Endodermal cell (in vitro differentiated cells): ENCODE data around the gene WDR86. TPM values are rescaled to one million over a fixed set of nuclear protein-coding genes. Genes with fewer than 3 reads are reported as not detected.

ENCODE experiments used
- DNase-seq: peaks from one replicate; pipeline ENCODE4 v3.0.0-alpha.2; 2017
- H3K27ac ChIP-seq: 2 replicates; pipeline ENCODE4 v1.5.1; 2013; ENCODE audit warnings: mild to moderate bottlenecking, low read depth, low read length, moderate library complexity
- H3K27me3 ChIP-seq: 2 replicates; pipeline ENCODE4 v1.6.1; 2013; ENCODE audit warnings: mild to moderate bottlenecking, low read length, moderate library complexity; ENCODE audit not compliant: insufficient read depth, control insufficient read depth, poor library complexity, severe bottlenecking
- H3K36me3 ChIP-seq: 2 replicates; pipeline ENCODE4 v1.7.0; 2013; ENCODE audit warnings: mild to moderate bottlenecking, low read length, moderate library complexity; ENCODE audit not compliant: control insufficient read depth, insufficient read depth
- H3K4me1 ChIP-seq: one replicate; pipeline ENCODE4 v1.7.0; 2013; ENCODE audit warnings: low read length; ENCODE audit not compliant: control insufficient read depth, insufficient read depth
- H3K4me3 ChIP-seq: 2 replicates; pipeline ENCODE4 v1.5.1; 2013; ENCODE audit warnings: mild to moderate bottlenecking, low read length, moderate library complexity
- H3K9ac ChIP-seq: 2 replicates; pipeline ENCODE4 v1.6.1; 2013; ENCODE audit warnings: mild to moderate bottlenecking, low read length, moderate library complexity; ENCODE audit not compliant: poor library complexity, severe bottlenecking; ENCODE audit errors: extremely low read depth
- H3K9me3 ChIP-seq: 2 replicates; pipeline ENCODE4 v1.6.1; 2013; ENCODE audit warnings: mild to moderate bottlenecking, low read length, moderate library complexity; ENCODE audit not compliant: control insufficient read depth
- H3K27ac Mint-ChIP-seq: 2 replicates; pipeline ENCODE4 v1.8.0; 2020; ENCODE audit warnings: mixed read lengths
- H3K27me3 Mint-ChIP-seq: 2 replicates; pipeline ENCODE4 v1.8.0; 2021; ENCODE audit warnings: mild to moderate bottlenecking, mixed read lengths; ENCODE audit not compliant: insufficient read depth
- H3K36me3 Mint-ChIP-seq: 2 replicates; pipeline ENCODE4 v1.8.0; 2020; ENCODE audit warnings: low read depth, mixed read lengths
- H3K4me1 Mint-ChIP-seq: 2 replicates; pipeline ENCODE4 v1.8.0; 2020; ENCODE audit warnings: mixed read lengths
- H3K4me3 Mint-ChIP-seq: 2 replicates; pipeline ENCODE4 v1.8.0; 2020; ENCODE audit warnings: mild to moderate bottlenecking, moderate library complexity, mixed read lengths
- H3K9me3 Mint-ChIP-seq: 2 replicates; pipeline ENCODE4 v1.8.0; 2020; ENCODE audit warnings: mild to moderate bottlenecking, mixed read lengths
- WGBS, 2 experiments: methylation state at CpG; one replicate each; pipeline versions ENCODE4 v1.1.5 to v1.1.7; 2013; ENCODE audit warnings: missing lambda C conversion rate in 2 of 2, mixed read lengths in 1 of 2; ENCODE audit not compliant: insufficient coverage in 1 of 2, insufficient read length in 1 of 2; 5-methylcytosine and 5-hydroxymethylcytosine counted together
- total RNA-seq, 2 donors: library from RNA; stranded (reverse); fragmentation: NEBNext Ultra II Directional in 1 of 2; extraction: Animal tissue kit (Norgen Biotek cat#: 25700) in 1 of 2; gene quantifications; 2 replicates in 1 of 2; 3 replicates in 1 of 2; pipeline ENCODE4 v1.2.1, GENCODE V29; 2021
- TF ChIP-seq, protein P1 (sequence below): fragments of 200-600 bp; sonication (generic); conservative IDR thresholded peaks from 2 replicates; pipeline ENCODE4 v1.5.0; 2021; ENCODE audit warnings: antibody characterized with exemption, mild to moderate bottlenecking

WDR86 gene
- total RNA-seq, 2 donors from 2014 or later: 83.3 to 94.2 TPM

GRCh38 chr7:151440799-151441445 is 31.1 kb upstream of the WDR86 start:
- Mint-ChIP-seq H3K36me3 (peaks cover 2% of the 10 kb centered on the region), H3K27me3 (peaks cover 4% of the 10 kb centered on the region), H3K9me3 (no peaks in the 10 kb centered on the region), H3K4me3 (peak overlapping the region; percentile 58), H3K4me1 (peaks cover 15% of the 10 kb centered on the region), H3K27ac (no peak overlapping the region)
- Histone ChIP-seq H3K9ac (no peak overlapping the region), H3K4me1 (no peaks in the 10 kb centered on the region), H3K36me3 (no peaks in the 10 kb centered on the region), H3K27ac (no peak overlapping the region), H3K4me3 (no peak overlapping the region), H3K27me3 (no peaks in the 10 kb centered on the region), H3K9me3 (peaks cover 5% of the 10 kb centered on the region)
- 72 to 86% methylated on average over 4 to 9 of the region's 10 CpGs for WGBS, 2 experiments
- DNase-seq: no peak
- TF ChIP-seq, protein P1, sequence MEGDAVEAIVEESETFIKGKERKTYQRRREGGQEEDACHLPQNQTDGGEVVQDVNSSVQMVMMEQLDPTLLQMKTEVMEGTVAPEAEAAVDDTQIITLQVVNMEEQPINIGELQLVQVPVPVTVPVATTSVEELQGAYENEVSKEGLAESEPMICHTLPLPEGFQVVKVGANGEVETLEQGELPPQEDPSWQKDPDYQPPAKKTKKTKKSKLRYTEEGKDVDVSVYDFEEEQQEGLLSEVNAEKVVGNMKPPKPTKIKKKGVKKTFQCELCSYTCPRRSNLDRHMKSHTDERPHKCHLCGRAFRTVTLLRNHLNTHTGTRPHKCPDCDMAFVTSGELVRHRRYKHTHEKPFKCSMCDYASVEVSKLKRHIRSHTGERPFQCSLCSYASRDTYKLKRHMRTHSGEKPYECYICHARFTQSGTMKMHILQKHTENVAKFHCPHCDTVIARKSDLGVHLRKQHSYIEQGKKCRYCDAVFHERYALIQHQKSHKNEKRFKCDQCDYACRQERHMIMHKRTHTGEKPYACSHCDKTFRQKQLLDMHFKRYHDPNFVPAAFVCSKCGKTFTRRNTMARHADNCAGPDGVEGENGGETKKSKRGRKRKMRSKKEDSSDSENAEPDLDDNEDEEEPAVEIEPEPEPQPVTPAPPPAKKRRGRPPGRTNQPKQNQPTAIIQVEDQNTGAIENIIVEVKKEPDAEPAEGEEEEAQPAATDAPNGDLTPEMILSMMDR: no peak

DNA sequence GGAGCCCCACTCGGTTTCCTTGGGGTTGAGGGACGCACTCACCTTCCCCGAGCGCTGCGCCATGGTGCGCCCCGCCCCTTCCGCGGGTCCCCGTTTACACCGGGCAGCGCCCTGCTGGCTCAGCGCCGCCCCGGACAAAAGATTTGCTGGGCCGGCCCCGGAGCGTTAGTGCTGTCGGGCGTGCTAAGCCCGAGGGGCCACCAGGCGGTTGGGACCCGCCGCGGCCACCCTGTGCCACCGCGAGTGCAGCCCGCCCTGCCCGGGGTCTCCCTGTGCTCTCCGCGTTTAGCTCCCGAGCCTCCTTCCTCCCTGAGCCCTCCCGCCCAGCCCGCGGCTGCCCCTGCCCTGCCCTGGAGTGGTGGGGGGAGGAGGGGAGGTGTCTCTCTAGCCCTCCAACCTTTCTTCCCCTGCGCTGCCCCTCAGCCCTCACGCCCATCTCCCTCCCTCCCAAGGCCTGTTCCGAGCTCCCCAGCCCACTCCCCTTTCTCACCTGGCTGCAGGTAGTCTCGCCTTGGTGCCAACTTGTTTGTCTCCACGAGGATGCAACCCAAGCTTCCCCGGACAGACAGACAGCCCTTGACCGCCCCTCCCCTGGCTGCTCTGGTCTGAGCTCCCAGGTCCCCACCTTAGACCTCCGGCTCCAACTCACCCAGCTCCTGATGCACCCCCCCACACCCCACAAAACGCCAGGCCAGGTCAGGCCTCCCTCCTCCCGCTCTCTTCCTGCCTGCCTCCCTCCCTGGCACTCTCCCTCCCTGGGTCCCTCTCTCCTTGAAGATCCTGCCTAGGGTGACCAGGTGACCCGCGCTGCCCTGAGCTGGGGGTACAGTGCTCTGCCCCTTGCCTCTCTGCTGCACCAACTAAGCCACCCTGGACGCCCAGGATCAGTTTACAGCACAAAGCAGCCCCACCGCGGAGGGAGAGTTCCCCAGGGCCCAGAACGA is 30.3 kb upstream of the WDR86 start, which contains the start of gene CRYGN:
CRYGN (minus strand) TSS at position 287 of the 944 bp plus-strand sequence; CDS start at position 63, 224 bp downstream.
- H3K9ac ChIP-seq: no peak within 1 kb of the TSS
- peak; percentile 89 for DNase-seq
- H3K4me1 Mint-ChIP-seq: peaks cover 15% of the 10 kb centered on the region

More for the DNA sequence above, 30.3 kb upstream of the WDR86 start, which contains the start of gene CRYGN:
- no peak within 1 kb of the TSS for H3K27ac ChIP-seq
- H3K4me3 Mint-ChIP-seq: peak within 1 kb of the TSS; percentile 58
- H3K36me3 Mint-ChIP-seq: peaks cover 2% of the 10 kb centered on the region
- peaks cover 5% of the 10 kb centered on the region for H3K9me3 ChIP-seq
- no peaks in the 10 kb centered on the region for H3K36me3 ChIP-seq
- H3K27ac Mint-ChIP-seq: no peak within 1 kb of the TSS
- peak within 1 kb of the TSS; percentile 75 for H3K4me3 ChIP-seq
- TF ChIP-seq, protein P1: peak; percentile 39
- H3K4me1 ChIP-seq: no peaks in the 10 kb centered on the region
- H3K27me3 ChIP-seq: no peaks in the 10 kb centered on the region
- H3K9me3 Mint-ChIP-seq: no peaks in the 10 kb centered on the region
- peaks cover 4% of the 10 kb centered on the region for H3K27me3 Mint-ChIP-seq
- WGBS, 2 experiments: 15% methylated on average over 23 to 48 of the region's 51 CpGs
